ENCODE results near the gene DLG2.
"Not testable (repeated sequence)": the region's sequence is repeated elsewhere in the genome, so short reads cannot be mapped to it uniquely, and the experiment has no call there.

The DLG2 gene

DNA sequence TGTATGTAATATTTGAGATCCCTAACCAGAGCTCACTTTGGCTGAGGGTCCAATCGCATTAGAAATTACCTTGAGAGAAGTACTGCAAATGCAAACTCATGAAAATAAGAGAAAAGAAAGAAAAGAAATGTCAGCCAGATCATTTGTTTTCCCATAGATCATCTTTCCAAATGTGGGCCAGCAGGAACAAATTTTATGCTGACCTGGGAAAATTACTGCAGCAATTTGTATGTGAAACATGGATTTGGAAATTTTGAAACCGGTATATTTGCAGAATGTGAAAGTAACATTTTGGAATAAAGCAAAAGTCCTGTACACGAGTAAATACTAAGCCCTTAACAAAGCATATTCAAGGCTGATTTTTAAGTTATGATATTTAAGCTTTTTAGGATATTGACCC lies 1282.1 kb downstream of the DLG2 start:
- no peak overlapping the region for H3K4me3 ChIP-seq (ENCODE audit: low read depth, low read length)

DNA sequence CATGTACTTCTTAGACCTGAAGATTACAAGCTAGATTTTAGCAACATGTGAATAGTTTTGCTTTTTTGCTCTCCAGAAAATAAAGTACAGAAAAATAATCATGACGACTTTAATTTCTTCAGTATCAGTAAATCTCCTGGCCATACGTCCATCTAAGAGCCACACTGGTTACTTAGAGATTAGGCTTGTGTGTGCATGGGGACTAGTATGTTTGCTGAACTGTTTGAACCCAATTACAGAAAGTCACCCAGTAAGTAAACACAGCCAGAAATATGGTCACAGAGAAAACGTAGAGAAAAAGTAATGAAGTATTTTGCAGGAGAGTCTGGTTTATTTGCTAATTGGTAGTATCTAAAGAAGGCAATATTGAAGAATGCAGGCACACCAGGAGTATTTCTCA lies 1287.3 kb downstream of the DLG2 start:
- H3K4me3 ChIP-seq (ENCODE audit: low read depth, low read length): no peak overlapping the region

DNA sequence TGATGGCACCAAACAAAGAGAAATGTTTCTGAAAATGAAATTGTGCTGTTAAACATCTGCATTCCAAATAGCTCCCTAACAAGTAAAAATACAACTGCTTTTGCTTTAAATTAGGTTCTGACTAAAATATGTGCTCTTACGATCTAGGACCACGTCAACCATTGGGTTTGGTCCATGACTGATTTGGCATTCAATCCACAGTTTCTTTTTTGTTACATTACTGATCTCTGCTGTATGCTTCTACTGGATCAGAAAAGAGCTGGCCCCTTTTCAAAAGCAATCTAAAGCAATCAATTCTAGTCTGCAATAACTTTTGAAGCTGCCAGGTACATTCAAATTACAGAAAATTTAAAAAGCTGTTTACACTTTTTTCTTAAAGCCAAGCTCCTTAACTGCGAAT lies 1293.9 kb downstream of the DLG2 start:
- H3K4me3 ChIP-seq (ENCODE audit: low read depth, low read length): no peak overlapping the region

DNA sequence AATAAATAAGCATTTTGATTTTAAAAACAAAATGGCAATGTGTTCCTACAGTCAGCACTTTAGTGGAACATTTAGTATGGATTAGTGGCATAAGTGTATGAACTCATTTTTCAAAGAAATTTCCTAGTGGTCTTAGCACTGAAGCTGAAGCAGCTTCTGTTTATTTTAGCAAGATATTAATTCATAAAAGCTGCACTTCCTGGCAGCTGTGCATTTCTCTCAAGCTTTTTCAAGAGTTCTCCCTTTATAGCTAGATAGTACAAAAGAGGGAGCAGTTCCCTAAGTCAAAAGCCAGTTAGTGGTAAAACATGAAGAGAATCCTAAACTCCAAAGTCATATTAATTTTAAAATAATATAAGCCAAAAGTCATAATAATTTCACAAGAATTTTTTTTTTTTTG lies 1304.9 kb downstream of the DLG2 start:
- no peak overlapping the region for H3K4me3 ChIP-seq (ENCODE audit: low read depth, low read length)

DNA sequence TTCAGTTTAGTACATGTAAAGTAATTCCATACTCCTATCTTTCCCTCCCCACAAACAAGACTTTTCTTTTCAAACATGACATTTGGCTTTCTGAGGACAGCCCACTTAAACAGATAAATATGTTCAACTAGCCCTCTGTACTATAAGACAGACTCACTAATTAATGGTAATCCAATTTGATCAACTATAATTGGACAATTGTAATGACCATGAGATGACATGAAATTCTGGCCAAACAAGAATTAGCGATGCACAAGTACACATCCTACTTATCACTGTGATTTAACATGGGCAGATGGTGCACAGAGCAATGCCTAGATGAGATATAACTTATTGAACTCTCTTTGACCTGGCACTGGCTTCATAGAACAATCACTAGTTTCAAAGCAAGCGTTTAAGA lies 1307.3 kb downstream of the DLG2 start:
- no peak overlapping the region for H3K4me3 ChIP-seq (ENCODE audit: low read depth, low read length)

DNA sequence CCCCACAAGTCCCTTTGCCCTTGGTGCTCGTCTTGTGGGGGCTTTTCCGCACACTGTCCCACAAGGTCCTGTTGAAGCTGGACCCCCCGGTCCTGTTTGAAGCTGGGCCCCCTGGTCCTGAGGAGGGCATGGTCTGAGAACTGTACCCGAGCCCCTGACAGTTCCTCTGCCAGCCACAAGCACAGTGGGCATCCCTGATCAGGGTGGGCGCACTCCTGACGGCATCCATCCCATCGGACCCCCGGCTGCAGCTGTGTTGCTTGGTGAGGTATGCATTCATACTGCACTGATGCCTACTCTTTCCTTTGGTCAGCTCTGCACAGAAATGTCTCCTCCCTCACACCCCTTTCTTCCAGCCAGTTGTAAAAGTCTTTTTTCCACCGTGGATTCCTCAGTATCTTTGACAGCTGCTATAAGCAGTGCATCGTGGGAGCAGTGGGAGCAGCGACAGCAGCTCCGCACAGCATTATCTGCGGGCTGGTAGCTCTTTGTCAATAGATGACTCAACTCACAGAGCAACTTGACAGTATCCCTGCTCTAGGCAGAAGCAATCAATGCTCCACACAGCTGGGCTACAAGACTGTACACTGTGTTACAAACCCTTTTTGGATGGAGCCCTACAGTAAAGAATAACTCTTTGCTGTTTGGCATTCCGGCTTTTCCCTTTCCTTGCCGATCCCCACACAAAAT lies 1310.1 kb downstream of the DLG2 start:
- H3K4me3 ChIP-seq (ENCODE audit: low read depth, low read length): no peak overlapping the region

DNA sequence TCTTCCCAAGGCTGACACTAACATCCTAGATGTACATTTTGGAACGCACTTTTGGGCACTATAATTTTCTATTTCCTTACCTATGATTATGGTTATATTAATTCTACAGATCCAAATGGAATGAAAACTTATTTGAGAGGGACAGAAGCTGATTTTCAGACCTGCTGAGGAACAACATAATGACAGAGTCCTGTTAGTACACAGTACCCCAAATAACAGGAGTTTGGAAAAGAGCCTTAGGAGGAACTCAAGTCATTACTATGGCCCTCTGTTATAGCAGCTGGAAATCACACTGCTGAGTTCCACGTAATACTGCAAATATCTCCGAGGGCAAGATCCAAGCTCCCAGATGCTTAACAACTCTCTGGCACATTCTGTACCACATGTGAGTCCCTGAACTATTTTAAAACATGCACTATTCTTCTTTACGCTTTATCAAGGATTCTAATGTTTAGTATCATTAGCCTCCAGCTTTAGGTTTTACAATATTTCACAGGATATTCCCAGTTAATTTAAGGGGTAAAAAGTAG lies 1313.2 kb downstream of the DLG2 start:
- H3K4me3 ChIP-seq (ENCODE audit: low read depth, low read length): no peak overlapping the region

DNA sequence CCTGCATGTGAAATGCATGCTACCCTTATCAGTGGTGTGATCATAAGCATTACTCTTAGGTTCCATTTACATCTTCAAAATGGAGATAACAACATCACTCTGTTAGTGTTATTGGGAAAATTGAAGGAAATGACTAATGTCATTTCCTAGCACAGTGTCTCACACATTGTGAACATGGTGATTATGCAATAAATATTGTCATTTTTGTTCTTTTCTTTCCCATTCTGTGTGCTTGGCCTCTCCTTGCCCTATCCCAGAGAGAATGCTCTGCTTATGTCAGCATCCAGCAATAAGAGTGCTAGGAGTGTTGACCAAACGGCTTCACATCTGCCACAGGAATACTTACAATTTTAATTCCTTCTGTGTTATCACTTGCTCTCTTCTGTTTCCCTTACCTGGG lies 1316.9 kb downstream of the DLG2 start:
- H3K4me3 ChIP-seq (ENCODE audit: low read depth, low read length): no peak overlapping the region

DNA sequence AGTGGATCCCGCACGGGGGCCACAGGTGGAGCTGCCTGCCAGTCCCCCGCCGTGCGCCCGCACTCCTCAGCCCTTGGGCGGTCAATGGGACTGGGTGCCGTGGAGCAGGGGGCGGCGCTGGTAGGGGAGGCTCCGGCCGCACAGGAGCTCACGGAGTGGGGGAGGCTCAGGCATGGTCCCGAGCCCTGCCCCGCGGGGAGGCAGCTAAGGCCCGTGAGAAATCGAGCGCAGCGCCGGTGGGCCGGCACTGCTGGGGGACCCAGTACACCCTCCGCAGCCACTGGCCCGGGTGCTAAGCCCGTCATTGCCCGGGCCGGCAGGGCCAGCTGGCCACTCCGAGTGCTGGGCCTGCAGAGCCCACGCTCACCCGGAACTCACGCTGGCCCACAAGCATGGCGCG lies 1318.7 kb downstream of the DLG2 start:
- not testable (repeated sequence) for H3K4me3 ChIP-seq (ENCODE audit: low read depth, low read length)

DNA sequence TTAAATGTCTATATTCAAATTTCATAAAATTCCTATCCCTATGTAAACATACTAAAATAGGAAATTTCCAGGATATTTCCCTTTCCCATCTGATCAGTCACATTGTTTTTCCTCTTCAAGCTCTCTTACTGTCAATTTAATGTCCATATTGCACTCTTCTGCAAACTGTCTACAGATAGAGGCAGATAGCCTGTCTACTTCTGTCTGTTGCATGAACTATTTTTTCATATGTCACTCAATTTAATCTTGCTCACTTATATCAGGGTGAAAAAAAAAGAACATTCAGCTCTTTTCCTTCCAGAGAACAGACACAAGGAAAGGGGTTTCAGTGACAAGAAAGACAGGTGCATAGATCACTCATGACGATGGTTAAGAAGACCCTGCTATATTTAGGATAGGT lies 1327.1 kb downstream of the DLG2 start:
- no peak overlapping the region for H3K4me3 ChIP-seq (ENCODE audit: low read depth, low read length)

DNA sequence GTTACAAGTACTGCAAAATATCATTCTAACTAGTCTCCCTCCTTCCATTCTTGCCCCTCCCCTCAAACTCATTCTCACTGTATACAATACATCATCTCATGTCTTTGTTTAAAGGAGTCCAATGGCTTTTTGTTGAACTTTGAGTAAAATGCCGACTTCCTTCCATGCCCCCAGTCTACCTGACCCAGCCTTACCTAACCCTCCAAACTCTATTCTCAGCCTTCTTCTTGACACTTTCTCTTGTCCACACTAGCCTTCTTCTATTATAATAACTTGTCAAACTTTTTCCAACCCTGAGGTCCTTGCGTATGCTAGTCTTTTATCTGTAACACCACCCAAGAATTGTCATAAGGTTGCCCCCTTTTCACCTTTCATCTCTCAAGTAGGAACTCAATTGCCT lies 1329.6 kb downstream of the DLG2 start:
- no peak overlapping the region for H3K4me3 ChIP-seq (ENCODE audit: low read depth, low read length)

DNA sequence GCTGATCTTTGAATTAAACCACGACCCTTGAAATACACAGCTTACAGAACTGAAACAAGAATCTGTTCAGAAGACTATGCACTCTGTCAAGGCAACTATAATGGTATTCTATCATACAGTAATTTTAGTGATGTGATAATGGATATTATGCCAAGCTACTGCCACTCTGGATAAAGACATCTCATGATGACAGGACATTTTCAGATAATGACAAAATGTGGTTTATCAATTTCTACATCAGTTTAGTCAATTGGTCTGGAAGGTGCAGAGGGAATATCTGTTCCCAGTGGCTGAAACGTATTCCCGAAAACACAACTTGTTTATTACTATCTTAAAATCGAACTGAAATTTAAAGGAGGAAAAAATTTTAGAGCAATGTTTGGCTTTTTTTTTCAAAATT lies 1331.3 kb downstream of the DLG2 start:
- no peak overlapping the region for H3K4me3 ChIP-seq (ENCODE audit: low read depth, low read length)

DNA sequence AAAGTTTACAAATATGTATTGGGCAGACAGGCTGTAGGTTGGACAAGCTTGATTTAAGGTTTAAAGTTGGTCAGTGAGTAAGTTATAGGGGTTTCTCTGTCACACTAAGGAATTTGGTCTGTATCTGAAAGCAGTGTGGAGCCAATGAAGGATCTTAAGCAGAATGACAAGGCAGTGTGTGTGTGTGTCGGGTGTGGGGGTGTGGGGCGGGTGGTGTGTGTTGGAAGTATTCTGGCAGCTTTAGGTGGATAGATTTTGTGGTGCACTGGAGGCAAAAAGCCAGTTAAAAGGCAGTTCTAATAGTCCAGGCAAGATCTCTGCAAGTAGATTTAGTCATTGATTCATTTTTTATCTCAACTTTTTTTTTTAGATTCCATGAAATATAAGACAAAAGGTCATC lies 1334.2 kb downstream of the DLG2 start:
- H3K4me3 ChIP-seq (ENCODE audit: low read depth, low read length): no peak overlapping the region

DNA sequence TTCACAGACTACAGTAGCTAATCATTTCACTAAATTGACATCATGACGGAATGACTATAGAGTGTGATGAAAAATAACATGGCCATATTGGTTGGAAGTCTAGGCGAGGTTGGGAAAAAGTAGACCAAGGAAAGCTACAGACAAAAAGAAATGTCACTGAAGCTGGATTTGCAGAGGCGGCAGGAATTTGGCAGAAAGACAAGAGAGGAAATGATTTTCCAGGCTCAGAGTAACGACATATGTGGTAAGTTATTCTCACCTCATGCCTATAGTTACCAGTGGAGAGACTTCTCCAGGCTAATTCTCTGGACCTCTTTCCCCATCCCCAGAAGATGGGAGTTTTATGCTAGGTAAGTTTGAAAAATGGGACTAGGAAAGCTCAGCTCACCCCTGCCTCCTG lies 1335.1 kb downstream of the DLG2 start:
- H3K4me3 ChIP-seq (ENCODE audit: low read depth, low read length): no peak overlapping the region

DNA sequence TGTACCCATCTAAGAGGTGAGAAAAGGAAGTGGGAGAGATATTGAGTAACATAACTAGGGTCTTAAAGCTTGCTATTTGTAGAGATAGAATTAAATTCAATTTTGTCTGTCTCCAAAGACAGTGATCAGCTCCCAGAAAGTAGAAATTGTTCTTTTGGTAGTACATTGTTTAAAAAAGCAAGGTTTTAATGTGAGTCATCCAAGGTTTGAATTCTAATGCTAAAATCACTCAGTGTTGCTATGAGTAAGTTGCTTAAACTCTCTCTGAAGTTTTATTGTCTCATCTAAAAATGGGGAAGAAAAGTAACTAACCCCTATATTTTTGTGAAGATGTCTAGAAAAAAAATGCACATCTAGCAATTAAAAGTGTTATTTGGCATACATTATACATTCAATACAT lies 1336.5 kb downstream of the DLG2 start:
- no peak overlapping the region for H3K4me3 ChIP-seq (ENCODE audit: low read depth, low read length)

DNA sequence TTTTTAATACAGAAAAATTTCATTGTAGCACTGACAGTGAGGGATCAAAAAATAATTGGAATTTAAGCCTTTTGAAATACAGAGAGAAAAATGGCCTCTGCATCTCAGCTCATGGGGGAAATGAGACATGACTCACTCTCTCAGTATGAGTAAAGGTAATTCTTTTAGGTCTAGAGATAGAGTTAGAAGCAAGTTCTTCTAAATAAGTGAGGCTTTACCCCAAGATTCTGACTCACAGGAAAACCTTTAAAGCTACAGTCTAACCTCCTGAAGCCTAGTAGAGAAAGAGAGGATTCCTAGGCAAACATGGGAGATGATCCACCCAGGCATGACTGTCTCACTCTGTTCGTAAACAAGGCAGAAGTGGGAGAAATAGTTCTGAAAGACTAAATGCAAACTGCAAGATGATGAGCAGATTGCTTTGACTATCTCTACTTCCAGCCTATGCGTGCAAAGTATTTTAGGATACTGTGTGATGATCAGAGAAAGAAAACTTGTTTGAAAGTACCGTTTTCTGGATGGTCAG lies 1337.7 kb downstream of the DLG2 start:
- no peak overlapping the region for H3K4me3 ChIP-seq (ENCODE audit: low read depth, low read length)

DNA sequence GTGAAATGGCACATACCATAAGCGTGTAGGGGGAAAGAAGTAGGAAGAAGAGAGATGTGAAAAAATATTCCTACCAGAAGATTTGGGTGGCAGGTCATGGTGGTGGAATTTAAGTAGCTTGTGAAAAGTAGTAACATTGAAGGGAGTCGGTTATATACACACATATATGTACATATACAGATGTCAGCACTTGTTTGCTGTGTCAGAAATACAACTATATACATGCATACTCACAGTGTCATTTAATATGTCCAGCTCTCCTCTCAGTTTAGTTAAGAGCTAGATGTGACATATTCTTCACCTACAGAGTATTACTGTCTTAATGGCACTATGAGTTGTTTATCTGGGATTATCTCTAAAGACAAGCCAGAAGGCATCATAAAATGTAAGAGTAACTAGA lies 1353.6 kb downstream of the DLG2 start:
- no peak overlapping the region for H3K4me3 ChIP-seq (ENCODE audit: low read depth, low read length)

DNA sequence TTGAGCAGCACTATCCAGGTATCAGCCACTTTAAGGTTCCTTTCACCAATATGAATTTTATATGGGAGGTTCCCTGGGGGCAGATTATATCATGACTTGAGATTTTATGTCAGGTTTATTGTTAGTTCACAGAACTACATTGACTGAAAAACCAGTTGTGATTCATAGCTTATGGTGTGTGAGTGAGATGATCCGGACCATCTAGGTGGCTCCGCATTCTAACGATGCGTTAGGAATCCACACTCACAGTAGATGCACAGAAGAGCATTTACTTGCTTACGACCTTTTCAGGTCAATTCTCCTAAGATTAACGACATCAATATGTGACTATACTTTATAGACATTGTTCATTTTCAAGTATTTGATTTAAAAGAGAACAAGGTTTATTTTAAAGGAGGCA lies 1356.7 kb downstream of the DLG2 start:
- no peak overlapping the region for H3K4me3 ChIP-seq (ENCODE audit: low read depth, low read length)

DNA sequence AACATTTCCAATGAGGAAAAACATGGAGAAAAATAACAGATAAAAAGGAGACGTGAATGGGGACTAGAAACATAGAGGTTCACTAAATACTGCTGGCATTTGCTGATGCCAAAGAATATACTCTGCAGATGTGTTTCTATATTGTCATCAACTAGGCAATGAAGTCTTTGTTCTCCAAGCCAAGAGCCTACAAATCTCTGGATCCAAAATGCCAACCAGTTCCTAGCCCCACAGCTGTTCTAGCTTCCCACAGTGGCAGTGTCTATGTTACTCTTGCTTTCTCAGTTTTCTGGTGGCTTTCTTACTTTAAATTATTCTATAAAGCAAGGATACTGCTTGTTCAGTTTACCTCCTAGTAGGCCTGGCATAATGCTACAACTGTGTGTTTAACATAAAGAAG lies 1363.1 kb downstream of the DLG2 start:
- H3K4me3 ChIP-seq (ENCODE audit: low read depth, low read length): no peak overlapping the region

DNA sequence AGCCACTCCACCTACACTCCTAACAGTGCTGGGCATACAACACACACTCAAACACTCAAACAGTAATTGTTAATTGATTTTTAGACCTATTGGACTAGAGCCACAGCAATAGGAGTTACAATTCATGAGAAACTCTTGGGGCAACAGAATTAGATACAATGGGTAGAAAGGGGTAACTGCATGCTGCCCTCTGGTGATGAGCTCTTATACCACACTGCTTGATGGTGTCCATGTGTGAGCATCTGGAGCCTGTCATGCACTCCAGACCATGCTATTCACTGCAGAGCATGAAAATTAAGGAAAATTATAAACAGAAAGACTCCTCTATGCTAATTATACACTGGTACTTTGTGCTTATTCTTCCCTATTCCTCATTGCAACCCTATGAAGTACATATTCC lies 1365.4 kb downstream of the DLG2 start:
- H3K4me3 ChIP-seq (ENCODE audit: low read depth, low read length): no peak overlapping the region

DNA sequence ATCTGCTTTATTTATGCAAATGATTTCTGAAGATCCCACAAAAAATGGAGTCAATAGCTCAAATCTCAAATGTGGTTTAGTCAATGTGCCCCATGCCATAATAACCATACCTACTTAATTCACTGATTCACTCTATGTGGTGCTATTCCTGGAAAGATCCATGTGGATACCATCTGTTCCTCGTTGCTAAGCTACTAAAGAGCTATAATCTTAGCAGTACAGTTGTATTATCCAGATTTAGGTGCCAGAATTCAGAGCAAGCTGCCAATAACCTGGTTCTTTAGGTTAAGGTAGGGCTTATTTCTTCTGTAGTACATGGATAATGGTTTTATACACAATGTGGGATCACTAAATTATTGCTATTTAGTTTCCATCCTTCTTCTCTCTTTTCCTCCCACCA lies 1366.3 kb downstream of the DLG2 start:
- H3K4me3 ChIP-seq (ENCODE audit: low read depth, low read length): no peak overlapping the region

DNA sequence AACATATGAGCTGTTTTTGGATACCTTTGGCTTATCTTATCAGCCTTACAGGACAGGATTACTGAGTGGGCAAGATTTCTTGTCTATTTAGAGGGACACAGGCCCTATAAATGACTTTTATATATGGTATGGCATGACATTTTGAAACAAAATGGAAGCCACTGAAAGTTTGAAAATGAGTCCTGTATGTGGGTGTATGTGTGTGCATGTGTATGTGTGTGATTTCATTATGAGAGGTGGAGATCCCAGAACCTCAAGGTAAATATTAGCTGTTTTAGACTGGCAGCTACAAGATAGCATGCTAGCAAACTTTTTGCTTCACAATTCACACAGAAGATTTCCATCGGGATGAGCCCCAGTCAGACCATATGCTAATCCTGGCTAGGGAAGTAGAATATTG lies 1370.5 kb downstream of the DLG2 start:
- H3K4me3 ChIP-seq (ENCODE audit: low read depth, low read length): no peak overlapping the region

DNA sequence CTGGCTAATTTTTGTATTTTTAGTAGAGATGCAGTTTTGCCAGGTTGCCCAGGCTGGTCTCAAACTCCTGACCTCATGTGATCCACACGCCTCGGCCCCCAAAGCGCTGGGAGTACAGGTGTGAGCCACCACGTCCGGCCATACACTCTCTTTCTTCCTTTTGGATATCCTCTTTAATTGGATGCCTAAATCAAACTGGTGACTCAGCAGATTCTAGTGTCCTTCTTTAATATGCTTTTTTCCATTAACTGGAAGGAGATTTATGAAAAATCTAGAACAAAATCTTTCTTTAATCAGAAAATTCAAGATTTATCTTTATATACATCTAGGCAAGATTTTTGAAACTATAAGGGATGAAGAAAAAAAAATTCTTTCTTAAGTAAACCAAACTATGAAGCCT lies 1371.7 kb downstream of the DLG2 start:
- no peak overlapping the region for H3K4me3 ChIP-seq (ENCODE audit: low read depth, low read length)
